Activated CD4-positive, alpha-beta T cell treated with anti-CD3 and anti-CD28 coated beads, Interleukin-2, amount 10 ng/mL, durations not matched to agents 24 days and 14 days (primary cell): Measurements from ENCODE around the gene RHBG. TPM values are rescaled to one million over a fixed set of nuclear protein-coding genes. Genes with fewer than 3 reads are reported as not detected.

ENCODE experiments used
- DNase-seq: peaks from one replicate; pipeline ENCODE4 v3.0.0; 2022
- H3K27ac Mint-ChIP-seq: one replicate; pipeline ENCODE4 v1.8.0; 2022; ENCODE audit warnings: mild to moderate bottlenecking, mixed read lengths
- H3K27me3 Mint-ChIP-seq: one replicate; pipeline ENCODE4 v1.8.0; 2022; ENCODE audit warnings: mixed read lengths
- H3K36me3 Mint-ChIP-seq: one replicate; pipeline ENCODE4 v1.8.0; 2022; ENCODE audit warnings: low read depth, mild to moderate bottlenecking, mixed read lengths
- H3K4me1 Mint-ChIP-seq: one replicate; pipeline ENCODE4 v1.8.0; 2021; ENCODE audit warnings: mixed read lengths
- H3K4me3 Mint-ChIP-seq: one replicate; pipeline ENCODE4 v1.8.0; 2022; ENCODE audit warnings: mild to moderate bottlenecking, moderate library complexity, mixed read lengths
- H3K9me3 Mint-ChIP-seq: one replicate; pipeline ENCODE4 v1.8.0; 2021; ENCODE audit warnings: mixed read lengths
- intact Hi-C: fragments of 100-400 bp; cut with micrococcal nuclease; formaldehyde crosslinking; loops from one replicate; pipeline ENCODE4 v1.15.1; 2023
- total RNA-seq: library from RNA; stranded (reverse); gene quantifications from 2 replicates; pipeline ENCODE4 v1.2.3, GENCODE V29; 2022

RHBG gene
- total RNA-seq, 1 donor from 2014 or later: not detected

- Mint-ChIP-seq H3K4me1 (peaks cover 4% of the 10 kb centered on the region), H3K27ac (no peak overlapping the region), H3K9me3 (no peaks in the 10 kb centered on the region), H3K36me3 (no peaks in the 10 kb centered on the region), H3K4me3 (no peak overlapping the region), H3K27me3 (peaks cover 40% of the 10 kb centered on the region)
- intact Hi-C loops: loop anchor here (1.0 kb wide), 2 partner anchors 59 to 223 kb away; no protein-coding TSS in a partner anchor
- peak; percentile 92 for DNase-seq
Observed at GRCh38 chr1:156385534-156386031, 16.6 kb downstream of the RHBG start.

- H3K4me3 Mint-ChIP-seq: no peak overlapping the region
- intact Hi-C loops: no loop called here
- DNase-seq: no peak
- H3K36me3 Mint-ChIP-seq: no peaks in the 10 kb centered on the region
- no peak overlapping the region for H3K27ac Mint-ChIP-seq
- H3K4me1 Mint-ChIP-seq: peaks cover 4% of the 10 kb centered on the region
- H3K27me3 Mint-ChIP-seq: peaks cover 41% of the 10 kb centered on the region
- H3K9me3 Mint-ChIP-seq: no peaks in the 10 kb centered on the region
Observed at GRCh38 chr1:156386134-156386901, 17.3 kb downstream of the RHBG start.

- no peaks in the 10 kb centered on the region for H3K36me3 Mint-ChIP-seq
- intact Hi-C loops: no loop called here
- no peak overlapping the region for H3K27ac Mint-ChIP-seq
- no peaks in the 10 kb centered on the region for H3K9me3 Mint-ChIP-seq
- DNase-seq: no peak
- H3K27me3 Mint-ChIP-seq: peaks cover 41% of the 10 kb centered on the region
- H3K4me1 Mint-ChIP-seq: peaks cover 4% of the 10 kb centered on the region
- H3K4me3 Mint-ChIP-seq: no peak overlapping the region
Observed at GRCh38 chr1:156386949-156387869, 18.2 kb downstream of the RHBG start.

- no peak for DNase-seq
- Mint-ChIP-seq H3K36me3 (no peaks in the 10 kb centered on the region), H3K27me3 (peaks cover 41% of the 10 kb centered on the region), H3K9me3 (no peaks in the 10 kb centered on the region), H3K4me1 (peaks cover 4% of the 10 kb centered on the region), H3K4me3 (no peak overlapping the region), H3K27ac (no peak overlapping the region)
- intact Hi-C loops: no loop called here
Observed at GRCh38 chr1:156387870-156388173, 18.8 kb downstream of the RHBG start.

- intact Hi-C loops: no loop called here
- no peaks in the 10 kb centered on the region for H3K36me3 Mint-ChIP-seq
Observed at GRCh38 chr1:156388174-156389137, 19.4 kb downstream of the RHBG start.

GRCh38 chr1:156389311-156389710 is 20.3 kb downstream of the RHBG start:
- H3K27ac Mint-ChIP-seq: no peak overlapping the region
- no peaks in the 10 kb centered on the region for H3K9me3 Mint-ChIP-seq
- no peak overlapping the region for H3K4me3 Mint-ChIP-seq
- H3K27me3 Mint-ChIP-seq: peaks cover 41% of the 10 kb centered on the region
- intact Hi-C loops: no loop called here
- no peaks in the 10 kb centered on the region for H3K36me3 Mint-ChIP-seq
- H3K4me1 Mint-ChIP-seq: peaks cover 4% of the 10 kb centered on the region
- no peak for DNase-seq

More at GRCh38 chr1:156388174-156389137, 19.4 kb downstream of the RHBG start:
- Mint-ChIP-seq H3K27me3 (peaks cover 41% of the 10 kb centered on the region), H3K4me3 (no peak overlapping the region), H3K27ac (no peak overlapping the region), H3K9me3 (no peaks in the 10 kb centered on the region), H3K4me1 (peaks cover 4% of the 10 kb centered on the region)
- no peak for DNase-seq

- H3K4me1 Mint-ChIP-seq: peaks cover 3% of the 10 kb centered on the region
- no peak for DNase-seq
- no peak overlapping the region for H3K4me3 Mint-ChIP-seq
- intact Hi-C loops: no loop called here
- H3K36me3 Mint-ChIP-seq: no peaks in the 10 kb centered on the region
- H3K27ac Mint-ChIP-seq: no peak overlapping the region
- peaks cover 44% of the 10 kb centered on the region for H3K27me3 Mint-ChIP-seq
- no peaks in the 10 kb centered on the region for H3K9me3 Mint-ChIP-seq
Observed at GRCh38 chr1:156390469-156391365, 21.7 kb downstream of the RHBG start.

- DNase-seq: no peak
- H3K9me3 Mint-ChIP-seq: no peaks in the 10 kb centered on the region
- H3K36me3 Mint-ChIP-seq: no peaks in the 10 kb centered on the region
- no peak overlapping the region for H3K27ac Mint-ChIP-seq
- H3K27me3 Mint-ChIP-seq: peaks cover 42% of the 10 kb centered on the region
- intact Hi-C loops: no loop called here
- no peak overlapping the region for H3K4me3 Mint-ChIP-seq
- no peaks in the 10 kb centered on the region for H3K4me1 Mint-ChIP-seq
Observed at GRCh38 chr1:156391366-156391677, 22.3 kb downstream of the RHBG start.

GRCh38 chr1:156391701-156392100 is 22.7 kb downstream of the RHBG start:
- H3K27ac Mint-ChIP-seq: no peak overlapping the region
- no peak for DNase-seq
- H3K36me3 Mint-ChIP-seq: no peaks in the 10 kb centered on the region
- peaks cover 38% of the 10 kb centered on the region for H3K27me3 Mint-ChIP-seq
- intact Hi-C loops: no loop called here
- no peak overlapping the region for H3K4me3 Mint-ChIP-seq
- H3K4me1 Mint-ChIP-seq: no peaks in the 10 kb centered on the region
- no peaks in the 10 kb centered on the region for H3K9me3 Mint-ChIP-seq

- Mint-ChIP-seq H3K27me3 (peaks cover 30% of the 10 kb centered on the region), H3K4me3 (no peak overlapping the region), H3K9me3 (no peaks in the 10 kb centered on the region), H3K36me3 (no peaks in the 10 kb centered on the region), H3K27ac (no peak overlapping the region), H3K4me1 (no peaks in the 10 kb centered on the region)
- intact Hi-C loops: no loop called here
- DNase-seq: no peak
Observed at GRCh38 chr1:156392452-156392853, 23.4 kb downstream of the RHBG start.

- no peaks in the 10 kb centered on the region for H3K4me1 Mint-ChIP-seq
- H3K27ac Mint-ChIP-seq: no peak overlapping the region
- DNase-seq: no peak
- no peak overlapping the region for H3K4me3 Mint-ChIP-seq
- H3K9me3 Mint-ChIP-seq: no peaks in the 10 kb centered on the region
- H3K36me3 Mint-ChIP-seq: no peaks in the 10 kb centered on the region
- intact Hi-C loops: no loop called here
- peaks cover 26% of the 10 kb centered on the region for H3K27me3 Mint-ChIP-seq
Observed at GRCh38 chr1:156393095-156393494, 24.1 kb downstream of the RHBG start.

GRCh38 chr1:156394082-156394481 is 25.1 kb downstream of the RHBG start:
- DNase-seq: no peak
- no peak overlapping the region for H3K27ac Mint-ChIP-seq
- H3K4me1 Mint-ChIP-seq: no peaks in the 10 kb centered on the region
- H3K27me3 Mint-ChIP-seq: peaks cover 22% of the 10 kb centered on the region
- intact Hi-C loops: no loop called here
- H3K36me3 Mint-ChIP-seq: no peaks in the 10 kb centered on the region
- no peaks in the 10 kb centered on the region for H3K9me3 Mint-ChIP-seq
- no peak overlapping the region for H3K4me3 Mint-ChIP-seq
